ENCODE data around the gene WDTC1.

The WDTC1 gene

GRCh38 chr1:27353166-27353565 lies 118.7 kb downstream of the WDTC1 start:
- no peaks in the 10 kb centered on the region for H3F3A ChIP-seq (ENCODE audit: insufficient read depth, low read length)
- H3K79me2 ChIP-seq (ENCODE audit: low read length), result no peaks in the 10 kb centered on the region
- H3K4me2 ChIP-seq (ENCODE audit: low read depth, low read length), result no peak overlapping the region
- no peak overlapping the region for H2AFZ ChIP-seq (ENCODE audit: low read length)
- H3K9ac ChIP-seq (ENCODE audit: low read length), result no peak overlapping the region
- H3K27me3 ChIP-seq (replicated peaks; ENCODE audit: insufficient read depth, low read length), result peaks cover 5% of the 10 kb centered on the region; the same call in 1 of the 2 replicates
- no peak for TF ChIP-seq EZH2phosphoT487 (IDR thresholded peaks at IDR 0.05; ENCODE audit: low read length)
- TF ChIP-seq, protein P1, sequence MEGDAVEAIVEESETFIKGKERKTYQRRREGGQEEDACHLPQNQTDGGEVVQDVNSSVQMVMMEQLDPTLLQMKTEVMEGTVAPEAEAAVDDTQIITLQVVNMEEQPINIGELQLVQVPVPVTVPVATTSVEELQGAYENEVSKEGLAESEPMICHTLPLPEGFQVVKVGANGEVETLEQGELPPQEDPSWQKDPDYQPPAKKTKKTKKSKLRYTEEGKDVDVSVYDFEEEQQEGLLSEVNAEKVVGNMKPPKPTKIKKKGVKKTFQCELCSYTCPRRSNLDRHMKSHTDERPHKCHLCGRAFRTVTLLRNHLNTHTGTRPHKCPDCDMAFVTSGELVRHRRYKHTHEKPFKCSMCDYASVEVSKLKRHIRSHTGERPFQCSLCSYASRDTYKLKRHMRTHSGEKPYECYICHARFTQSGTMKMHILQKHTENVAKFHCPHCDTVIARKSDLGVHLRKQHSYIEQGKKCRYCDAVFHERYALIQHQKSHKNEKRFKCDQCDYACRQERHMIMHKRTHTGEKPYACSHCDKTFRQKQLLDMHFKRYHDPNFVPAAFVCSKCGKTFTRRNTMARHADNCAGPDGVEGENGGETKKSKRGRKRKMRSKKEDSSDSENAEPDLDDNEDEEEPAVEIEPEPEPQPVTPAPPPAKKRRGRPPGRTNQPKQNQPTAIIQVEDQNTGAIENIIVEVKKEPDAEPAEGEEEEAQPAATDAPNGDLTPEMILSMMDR (IDR thresholded peaks at IDR 0.05; ENCODE audit: low read length), result no peak
- no peak for TF ChIP-seq EZH2 (optimal IDR thresholded peaks at IDR 0.05; ENCODE audit: low read depth, low read length)
- H3K4me1 ChIP-seq (ENCODE audit: low read length), result no peaks in the 10 kb centered on the region
- H4K20me1 ChIP-seq (ENCODE audit: insufficient read depth, low read length), result no peaks in the 10 kb centered on the region
- no peak overlapping the region for H3K27ac ChIP-seq (ENCODE audit: low read length)
- no peak for DNase-seq
- H3K4me3 ChIP-seq (ENCODE audit: low read length), result no peak overlapping the region
- H3K36me3 ChIP-seq (replicated peaks; ENCODE audit: insufficient read depth, low read length), result no peaks in the 10 kb centered on the region
- no peaks in the 10 kb centered on the region for H3K9me3 ChIP-seq (replicated peaks; ENCODE audit: insufficient read depth, low read length)
- no peaks in the 10 kb centered on the region for H3K9me2 ChIP-seq (replicated peaks; ENCODE audit: insufficient read depth, low read length)

- no peaks in the 10 kb centered on the region for H3K79me2 ChIP-seq (ENCODE audit: low read length)
- H3K4me2 ChIP-seq (ENCODE audit: low read depth, low read length), result no peak overlapping the region
- no peaks in the 10 kb centered on the region for H3K9me2 ChIP-seq (replicated peaks; ENCODE audit: insufficient read depth, low read length)
- H3K4me3 ChIP-seq (ENCODE audit: low read length), result no peak overlapping the region
- no peaks in the 10 kb centered on the region for H3F3A ChIP-seq (ENCODE audit: insufficient read depth, low read length)
- no peak overlapping the region for H3K27ac ChIP-seq (ENCODE audit: low read length)
- H3K36me3 ChIP-seq (replicated peaks; ENCODE audit: insufficient read depth, low read length), result no peaks in the 10 kb centered on the region
- DNase-seq, result no peak
- H3K27me3 ChIP-seq (replicated peaks; ENCODE audit: insufficient read depth, low read length), result peaks cover 8% of the 10 kb centered on the region; the same call in 1 of the 2 replicates
- no peaks in the 10 kb centered on the region for H3K4me1 ChIP-seq (ENCODE audit: low read length)
- H2AFZ ChIP-seq (ENCODE audit: low read length), result no peak overlapping the region
- no peak overlapping the region for H3K9ac ChIP-seq (ENCODE audit: low read length)
- TF ChIP-seq EZH2 (optimal IDR thresholded peaks at IDR 0.05; ENCODE audit: low read depth, low read length), result no peak
- no peaks in the 10 kb centered on the region for H4K20me1 ChIP-seq (ENCODE audit: insufficient read depth, low read length)
- no peaks in the 10 kb centered on the region for H3K9me3 ChIP-seq (replicated peaks; ENCODE audit: insufficient read depth, low read length)
Measured at GRCh38 chr1:27353629-27354028, 119.2 kb downstream of the WDTC1 start.

- Histone ChIP-seq H3F3A (ENCODE audit: insufficient read depth, low read length) (no peaks in the 10 kb centered on the region), H2AFZ (ENCODE audit: low read length) (no peak overlapping the region), H4K20me1 (ENCODE audit: insufficient read depth, low read length) (no peaks in the 10 kb centered on the region), H3K4me2 (ENCODE audit: low read depth, low read length) (no peak overlapping the region), H3K9me3 (replicated peaks; ENCODE audit: insufficient read depth, low read length) (no peaks in the 10 kb centered on the region), H3K4me1 (ENCODE audit: low read length) (no peaks in the 10 kb centered on the region), H3K27ac (ENCODE audit: low read length) (no peak overlapping the region), H3K36me3 (replicated peaks; ENCODE audit: insufficient read depth, low read length) (no peaks in the 10 kb centered on the region), H3K79me2 (ENCODE audit: low read length) (no peaks in the 10 kb centered on the region), H3K4me3 (ENCODE audit: low read length) (no peak overlapping the region), H3K9ac (ENCODE audit: low read length) (no peak overlapping the region), H3K27me3 (replicated peaks; ENCODE audit: insufficient read depth, low read length) (peaks cover 17% of the 10 kb centered on the region), H3K9me2 (replicated peaks; ENCODE audit: insufficient read depth, low read length) (no peaks in the 10 kb centered on the region)
- TF ChIP-seq EZH2 (optimal IDR thresholded peaks at IDR 0.05; ENCODE audit: low read depth, low read length), result no peak
- TF ChIP-seq EZH2phosphoT487 (IDR thresholded peaks at IDR 0.05; ENCODE audit: low read length), result no peak
- TF ChIP-seq, protein P1 (IDR thresholded peaks at IDR 0.05; ENCODE audit: low read length), result no peak
- DNase-seq, result no peak
Measured at GRCh38 chr1:27355683-27356082, 121.3 kb downstream of the WDTC1 start.

GRCh38 chr1:27356277-27356618 lies 121.8 kb downstream of the WDTC1 start:
- no peaks in the 10 kb centered on the region for H3K9me3 ChIP-seq (replicated peaks; ENCODE audit: insufficient read depth, low read length)
- no peak for DNase-seq
- H3K9ac ChIP-seq (ENCODE audit: low read length), result no peak overlapping the region
- H3K4me2 ChIP-seq (ENCODE audit: low read depth, low read length), result no peak overlapping the region
- TF ChIP-seq, protein P1 (IDR thresholded peaks at IDR 0.05; ENCODE audit: low read length), result no peak
- no peak for TF ChIP-seq EZH2phosphoT487 (IDR thresholded peaks at IDR 0.05; ENCODE audit: low read length)
- no peak for TF ChIP-seq EZH2 (optimal IDR thresholded peaks at IDR 0.05; ENCODE audit: low read depth, low read length)
- no peaks in the 10 kb centered on the region for H3K4me1 ChIP-seq (ENCODE audit: low read length)
- no peaks in the 10 kb centered on the region for H3K79me2 ChIP-seq (ENCODE audit: low read length)
- H3K27me3 ChIP-seq (replicated peaks; ENCODE audit: insufficient read depth, low read length), result peaks cover 17% of the 10 kb centered on the region
- no peaks in the 10 kb centered on the region for H4K20me1 ChIP-seq (ENCODE audit: insufficient read depth, low read length)
- no peaks in the 10 kb centered on the region for H3K36me3 ChIP-seq (replicated peaks; ENCODE audit: insufficient read depth, low read length)
- H3F3A ChIP-seq (ENCODE audit: insufficient read depth, low read length), result no peaks in the 10 kb centered on the region
- no peak overlapping the region for H3K27ac ChIP-seq (ENCODE audit: low read length)
- no peaks in the 10 kb centered on the region for H3K9me2 ChIP-seq (replicated peaks; ENCODE audit: insufficient read depth, low read length)
- no peak overlapping the region for H3K4me3 ChIP-seq (ENCODE audit: low read length)
- H2AFZ ChIP-seq (ENCODE audit: low read length), result no peak overlapping the region

Measured in MM.1S (cell line).